CD14-positive monocyte (primary cell): ENCODE data around the gene OXTR. TPM values are rescaled to one million over a fixed set of nuclear protein-coding genes. Genes with fewer than 3 reads are reported as not detected.

Experiments used
- DNase-seq, 3 donors: peaks; one replicate each; pipeline ENCODE4 v3.0.0-alpha.2; 2011 to 2022
- H2AFZ ChIP-seq: 2 replicates; pipeline ENCODE4 v1.6.0; 2012; ENCODE audit warnings: mild to moderate bottlenecking, low read depth, low read length, inconsistent platforms; ENCODE audit not compliant: insufficient read depth, poor library complexity, severe bottlenecking
- H3K27ac ChIP-seq, 2 donors: 1 replicate in 1 of 2; 2 replicates in 1 of 2; pipeline ENCODE4 v1.5.1; 2012 to 2013; ENCODE audit warnings: low read length in 2 of 2, control low read depth in 1 of 2, inconsistent platforms in 1 of 2, low read depth in 1 of 2, mild to moderate bottlenecking in 1 of 2
- H3K27me3 ChIP-seq, 2 donors: one replicate each; pipeline versions ENCODE4 v1.6.0 to v1.6.1; 2011 to 2013; ENCODE audit warnings: low read length in 2 of 2; ENCODE audit not compliant: control insufficient read depth in 2 of 2, insufficient read depth in 2 of 2
- H3K36me3 ChIP-seq, 2 donors: replicated peaks in 1 of 2; 1 replicate in 1 of 2; 2 replicates in 1 of 2; pipeline versions ENCODE4 v1.5.1 to v1.6.1; 2012 to 2013; ENCODE audit warnings: low read length in 2 of 2, control low read depth in 1 of 2, inconsistent platforms in 1 of 2, mild to moderate bottlenecking in 1 of 2; ENCODE audit not compliant: insufficient read depth in 2 of 2, control insufficient read depth in 1 of 2
- H3K4me1 ChIP-seq, 2 donors: 1 replicate in 1 of 2; 2 replicates in 1 of 2; pipeline versions ENCODE4 v1.5.1 to v1.6.1; 2012 to 2013; ENCODE audit warnings: low read length in 2 of 2, control low read depth in 1 of 2, inconsistent platforms in 1 of 2, mild to moderate bottlenecking in 1 of 2, moderate library complexity in 1 of 2; ENCODE audit not compliant: insufficient read depth in 2 of 2, control insufficient read depth in 1 of 2
- H3K4me2 ChIP-seq: replicated peaks from 2 replicates; pipeline ENCODE3; 2012; ENCODE audit warnings: low read length, moderate library complexity, mild to moderate bottlenecking; ENCODE audit not compliant: poor library complexity, severe bottlenecking; ENCODE audit errors: extremely low read depth
- H3K4me3 ChIP-seq, 3 experiments: fragments of 200-600 bp in 1 of 3; sonication (generic) in 1 of 3; replicated peaks in 1 of 3; 1 replicate in 2 of 3; 2 replicates in 1 of 3; pipeline ENCODE4 v1.5.1; 2011 to 2013; ENCODE audit warnings: low read length in 3 of 3, mild to moderate bottlenecking in 3 of 3, control low read depth in 2 of 3, low read depth in 2 of 3, inconsistent platforms in 1 of 3, moderate library complexity in 1 of 3
- H3K79me2 ChIP-seq: 2 replicates; pipeline ENCODE4 v1.6.0; 2012; ENCODE audit warnings: mild to moderate bottlenecking, control low read depth, inconsistent platforms, low read length, moderate library complexity; ENCODE audit not compliant: insufficient read depth
- H3K9ac ChIP-seq: 2 replicates; pipeline ENCODE4 v1.6.0; 2017; ENCODE audit warnings: low read length, mild to moderate bottlenecking; ENCODE audit not compliant: insufficient read depth, poor library complexity, severe bottlenecking
- H3K9me3 ChIP-seq, 2 donors: replicated peaks in 1 of 2; 1 replicate in 1 of 2; 2 replicates in 1 of 2; pipeline versions ENCODE4 v1.5.1 to v1.6.1; 2012 to 2013; ENCODE audit warnings: low read length in 2 of 2, control low read depth in 1 of 2; ENCODE audit not compliant: control insufficient read depth in 1 of 2, insufficient read depth in 1 of 2
- H4K20me1 ChIP-seq: 2 replicates; pipeline ENCODE4 v1.6.0; 2012; ENCODE audit warnings: mild to moderate bottlenecking, low read length, control low read depth, moderate library complexity; ENCODE audit not compliant: insufficient read depth
- H3K27ac Mint-ChIP-seq, 7 donors: one replicate each; pipeline ENCODE4 v1.8.0; 2020; ENCODE audit warnings: mild to moderate bottlenecking in 7 of 7, mixed read lengths in 7 of 7, moderate library complexity in 6 of 7, inconsistent platforms in 2 of 7
- H3K27me3 Mint-ChIP-seq, 3 donors: one replicate each; pipeline ENCODE4 v1.8.0; 2021 to 2022; ENCODE audit warnings: low read depth in 3 of 3, mild to moderate bottlenecking in 3 of 3, mixed read lengths in 3 of 3, moderate library complexity in 3 of 3, inconsistent platforms in 1 of 3
- H3K36me3 Mint-ChIP-seq, 2 donors: one replicate each; pipeline ENCODE4 v1.8.0; 2020; ENCODE audit warnings: mixed read lengths in 2 of 2, inconsistent platforms in 1 of 2, mild to moderate bottlenecking in 1 of 2
- H3K4me1 Mint-ChIP-seq: one replicate; pipeline ENCODE4 v1.8.0; 2020; ENCODE audit warnings: mild to moderate bottlenecking, mixed read lengths
- H3K4me3 Mint-ChIP-seq, 2 donors: one replicate each; pipeline ENCODE4 v1.8.0; 2020; ENCODE audit warnings: mild to moderate bottlenecking in 2 of 2, mixed read lengths in 2 of 2, moderate library complexity in 1 of 2
- H3K9me3 Mint-ChIP-seq, 7 donors: one replicate each; pipeline ENCODE4 v1.8.0; 2020 to 2022; ENCODE audit warnings: mixed read lengths in 7 of 7, mild to moderate bottlenecking in 6 of 7, moderate library complexity in 6 of 7, inconsistent platforms in 2 of 7
- CTCF ChIP-seq: fragments of 200-600 bp; IDR thresholded peaks from one replicate; pipeline ENCODE4 v1.8.0; 2022; ENCODE audit warnings: antibody characterized with exemption, mild to moderate bottlenecking
- WGBS: methylation state at CpG from one replicate; pipeline ENCODE4 v1.1.5; 2013; ENCODE audit warnings: missing lambda C conversion rate; ENCODE audit not compliant: insufficient coverage; 5-methylcytosine and 5-hydroxymethylcytosine counted together
- intact Hi-C, 2 donors: fragments of 100-400 bp; cut with micrococcal nuclease; formaldehyde crosslinking; loops; one replicate each; pipeline versions ENCODE4 v1.15.0 to v1.15.1; 2023
- polyA plus RNA-seq, 3 donors: library from polyadenylated mRNA; depleted of rRNA in 1 of 3; unstranded in 2 of 3; stranded (reverse) in 1 of 3; fragments of 300-500 nt in 2 of 3; fragments of >200 nt in 1 of 3; fragmentation: Illumina TruSeq in 2 of 3; gene quantifications; 1 replicate in 2 of 3; 2 replicates in 1 of 3; pipeline ENCODE4 v1.2.3, GENCODE V29; 2012 to 2021

OXTR gene
- polyA plus RNA-seq, 3 donors: 0.03 to 0.07 TPM; not detected in 1

- intact Hi-C loops: no loop called here
- no peak overlapping the region for H3K4me2 ChIP-seq
- H3K4me1 ChIP-seq: no peaks in the 10 kb centered on the region
- H3K4me3 ChIP-seq: no peak overlapping the region
- no peaks in the 10 kb centered on the region for H3K36me3 Mint-ChIP-seq
- no peak overlapping the region for H3K27ac ChIP-seq
- TF ChIP-seq CTCF: no peak
- H3K27ac Mint-ChIP-seq: no peak overlapping the region
- H3K27me3 ChIP-seq: no peaks in the 10 kb centered on the region
- H2AFZ ChIP-seq: no peak overlapping the region
- no peak for DNase-seq
- no peaks in the 10 kb centered on the region for H3K9me3 Mint-ChIP-seq
- H3K36me3 ChIP-seq: no peaks in the 10 kb centered on the region
- H3K4me3 Mint-ChIP-seq: no peak overlapping the region
- no peaks in the 10 kb centered on the region for H3K79me2 ChIP-seq
- peaks cover 3% of the 10 kb centered on the region for H3K4me1 Mint-ChIP-seq
- no peaks in the 10 kb centered on the region for H3K9me3 ChIP-seq
- no peak overlapping the region for H3K9ac ChIP-seq
- H4K20me1 ChIP-seq: no peaks in the 10 kb centered on the region
- WGBS: 86% methylated on average over 2 of the region's 4 CpGs
- peaks cover 0 to 5% (median 2%) of the 10 kb centered on the region in 3 donors for H3K27me3 Mint-ChIP-seq
These were observed 7.0 kb upstream of the OXTR start for GRCh38 chr3:8776406-8776805.

DNA sequence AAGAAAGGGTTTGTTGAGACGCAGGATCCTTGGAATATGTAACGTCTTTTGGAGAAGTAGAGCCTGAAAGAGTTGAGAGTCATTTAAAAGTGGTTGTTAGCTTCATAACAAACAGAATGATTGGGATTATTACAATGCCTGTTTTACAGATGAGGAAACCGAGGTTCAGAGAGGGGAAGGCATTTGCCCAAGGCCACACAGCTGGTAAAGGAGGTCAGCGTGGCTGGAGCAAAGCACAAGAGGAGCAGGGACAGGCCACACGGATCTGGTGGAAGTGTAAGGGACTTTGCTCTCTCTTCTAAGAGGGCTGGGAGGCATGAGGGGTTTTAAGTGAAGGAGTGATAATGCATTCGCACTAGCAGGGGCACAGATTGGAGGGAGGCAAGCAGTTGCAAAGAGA, 6.2 kb upstream of the OXTR start:
- no peak overlapping the region for H3K4me3 ChIP-seq
- DNase-seq: no peak
- peaks cover 4 to 6% of the 10 kb centered on the region in 2 donors for H3K27me3 ChIP-seq
- no peaks in the 10 kb centered on the region for H4K20me1 ChIP-seq
- H3K9ac ChIP-seq: no peak overlapping the region
- no peaks in the 10 kb centered on the region for H3K4me1 ChIP-seq
- Mint-ChIP-seq H3K4me3 (no peak overlapping the region), H3K4me1 (peaks cover 3% of the 10 kb centered on the region), H3K27me3 (peaks cover 5 to 10% (median 8%) of the 10 kb centered on the region in 3 donors), H3K27ac (no peak overlapping the region), H3K36me3 (no peaks in the 10 kb centered on the region), H3K9me3 (no peaks in the 10 kb centered on the region)
- no peak overlapping the region for H2AFZ ChIP-seq
- no peak overlapping the region for H3K27ac ChIP-seq
- TF ChIP-seq CTCF: no peak
- 84% methylated on average over 6 of the region's 6 CpGs for WGBS
- no peaks in the 10 kb centered on the region for H3K79me2 ChIP-seq
- H3K36me3 ChIP-seq: no peaks in the 10 kb centered on the region
- no peaks in the 10 kb centered on the region for H3K9me3 ChIP-seq
- H3K4me2 ChIP-seq: no peak overlapping the region
- intact Hi-C loops: no loop called here
